Smooth muscle cell (in vitro differentiated cells): ENCODE measurements around the gene SLC39A11. TPM values are rescaled to one million over a fixed set of nuclear protein-coding genes. Genes with fewer than 3 reads are reported as not detected.

ENCODE experiments used
- DNase-seq: peaks from one replicate; lab custom pipeline; 2025; ENCODE audit not compliant: unreplicated experiment; lab: John Stamatoyannopoulos, UW
- H2AFZ ChIP-seq: fragments of 200-600 bp; sonication (generic); 2 replicates; pipeline ENCODE4 v1.6.0; 2016; ENCODE audit warnings: antibody characterized with exemption, low read depth, mild to moderate bottlenecking
- H3F3A ChIP-seq: fragments of 200-600 bp; sonication (generic); 2 replicates; pipeline ENCODE4 v1.6.0; 2017; ENCODE audit warnings: antibody characterized with exemption, low read depth
- H3K27ac ChIP-seq: fragments of 200-600 bp; sonication (generic); 2 replicates; pipeline ENCODE4 v1.5.1; 2016; ENCODE audit warnings: low read depth, mild to moderate bottlenecking
- H3K27me3 ChIP-seq: fragments of 200-600 bp; sonication (generic); 2 replicates; pipeline ENCODE4 v1.6.1; 2016; ENCODE audit warnings: low read depth, mild to moderate bottlenecking
- H3K36me3 ChIP-seq: fragments of 200-600 bp; sonication (generic); 2 replicates; pipeline ENCODE4 v1.5.1; 2016; ENCODE audit warnings: low read depth
- H3K4me1 ChIP-seq: fragments of 200-600 bp; sonication (generic); 2 replicates; pipeline ENCODE4 v1.5.1; 2016; ENCODE audit warnings: low read depth
- H3K4me2 ChIP-seq: fragments of 200-600 bp; sonication (generic); 2 replicates; pipeline ENCODE4 v1.6.0; 2016; ENCODE audit warnings: mild to moderate bottlenecking
- H3K4me3 ChIP-seq: fragments of 200-600 bp; sonication (generic); 2 replicates; pipeline ENCODE4 v1.5.1; 2016; ENCODE audit warnings: mild to moderate bottlenecking
- H3K79me2 ChIP-seq: fragments of 200-600 bp; sonication (generic); 2 replicates; pipeline ENCODE4 v1.6.0; 2016; ENCODE audit warnings: low read depth, mild to moderate bottlenecking
- H3K9ac ChIP-seq: fragments of 200-600 bp; sonication (generic); 2 replicates; pipeline ENCODE4 v1.6.0; 2016; ENCODE audit warnings: low read depth
- H3K9me3 ChIP-seq: fragments of 200-600 bp; sonication (generic); replicated peaks from 2 replicates; pipeline ENCODE4 v1.5.1; 2016; ENCODE audit warnings: low read depth
- H4K20me1 ChIP-seq: fragments of 200-600 bp; sonication (generic); 2 replicates; pipeline ENCODE4 v1.6.0; 2016; ENCODE audit warnings: low read depth
- CTCF ChIP-seq: fragments of 200-600 bp; sonication (generic); IDR thresholded peaks from 2 replicates; pipeline ENCODE4 v1.5.1; 2017; ENCODE audit warnings: borderline replicate concordance, mild to moderate bottlenecking, antibody characterized with exemption; ENCODE audit not compliant: insufficient read depth, poor library complexity, severe bottlenecking
- WGBS: methylation state at CpG from one replicate; pipeline ENCODE4 v1.1.7; 2016; ENCODE audit warnings: low lambda C conversion rate; 5-methylcytosine and 5-hydroxymethylcytosine counted together
- polyA plus RNA-seq: library from polyadenylated mRNA; unstranded; fragments of >200 nt; fragmentation: Nextera tagmentation; extraction: Ambion mirVana; gene quantifications from 2 replicates; pipeline ENCODE4 v1.2.1, GENCODE V29; 2016
- total RNA-seq: library from RNA; depleted of rRNA; stranded (reverse); fragments of >200 nt; gene quantifications from 2 replicates; pipeline ENCODE4 v1.2.3, GENCODE V29; 2014

The SLC39A11 gene
- total and polyA plus RNA-seq, 2 experiments from 2014 or later: 9.2 to 36.7 TPM

GRCh38 chr17:72884066-72884465, 208.4 kb downstream of the SLC39A11 start:
- H3K9me3 ChIP-seq: peaks cover 3% of the 10 kb centered on the region
- no peak overlapping the region for H3K9ac ChIP-seq
- no peaks in the 10 kb centered on the region for H3K36me3 ChIP-seq
- H4K20me1 ChIP-seq: no peaks in the 10 kb centered on the region
- H2AFZ ChIP-seq: no peak overlapping the region
- no peak overlapping the region for H3K27ac ChIP-seq
- no peak for TF ChIP-seq CTCF
- H3K4me3 ChIP-seq: no peak overlapping the region
- H3K4me2 ChIP-seq: no peak overlapping the region
- no peaks in the 10 kb centered on the region for H3K27me3 ChIP-seq
- H3F3A ChIP-seq: no peaks in the 10 kb centered on the region
- H3K79me2 ChIP-seq: no peaks in the 10 kb centered on the region
- H3K4me1 ChIP-seq: no peaks in the 10 kb centered on the region
- WGBS: 91% methylated on average over 2 of the region's 2 CpGs
- no peak for DNase-seq

GRCh38 chr17:72883351-72883750, 209.1 kb downstream of the SLC39A11 start:
- H3F3A ChIP-seq: no peaks in the 10 kb centered on the region
- TF ChIP-seq CTCF: no peak
- H3K27ac ChIP-seq: no peak overlapping the region
- DNase-seq: no peak
- peaks cover 3% of the 10 kb centered on the region for H3K9me3 ChIP-seq
- H3K36me3 ChIP-seq: no peaks in the 10 kb centered on the region
- H3K4me1 ChIP-seq: no peaks in the 10 kb centered on the region
- no peaks in the 10 kb centered on the region for H3K27me3 ChIP-seq
- 84% methylated on average over 5 of the region's 5 CpGs for WGBS
- H3K4me2 ChIP-seq: no peak overlapping the region
- no peak overlapping the region for H3K4me3 ChIP-seq
- no peak overlapping the region for H2AFZ ChIP-seq
- no peaks in the 10 kb centered on the region for H4K20me1 ChIP-seq
- H3K79me2 ChIP-seq: no peaks in the 10 kb centered on the region
- H3K9ac ChIP-seq: no peak overlapping the region

GRCh38 chr17:72882426-72882825, 210.1 kb downstream of the SLC39A11 start:
- WGBS: 90% methylated on average over 4 of the region's 4 CpGs
- H3K79me2 ChIP-seq: no peaks in the 10 kb centered on the region
- peaks cover 3% of the 10 kb centered on the region for H3K9me3 ChIP-seq
- H4K20me1 ChIP-seq: no peaks in the 10 kb centered on the region
- no peak overlapping the region for H3K27ac ChIP-seq
- no peaks in the 10 kb centered on the region for H3K27me3 ChIP-seq
- no peaks in the 10 kb centered on the region for H3F3A ChIP-seq
- H3K4me2 ChIP-seq: no peak overlapping the region
- no peaks in the 10 kb centered on the region for H3K36me3 ChIP-seq
- no peak for TF ChIP-seq CTCF
- no peak overlapping the region for H3K9ac ChIP-seq
- no peaks in the 10 kb centered on the region for H3K4me1 ChIP-seq
- H2AFZ ChIP-seq: no peak overlapping the region
- H3K4me3 ChIP-seq: no peak overlapping the region
- DNase-seq: no peak

GRCh38 chr17:72879877-72880276, 212.6 kb downstream of the SLC39A11 start:
- H3K9me3 ChIP-seq: peaks cover 9% of the 10 kb centered on the region
- no peaks in the 10 kb centered on the region for H3K36me3 ChIP-seq
- no peak overlapping the region for H3K9ac ChIP-seq
- H3K79me2 ChIP-seq: no peaks in the 10 kb centered on the region
- TF ChIP-seq CTCF: no peak
- no peak overlapping the region for H2AFZ ChIP-seq
- 91% methylated on average over 2 of the region's 2 CpGs for WGBS
- no peaks in the 10 kb centered on the region for H3F3A ChIP-seq
- H3K27me3 ChIP-seq: no peaks in the 10 kb centered on the region
- H3K4me1 ChIP-seq: no peaks in the 10 kb centered on the region
- H4K20me1 ChIP-seq: no peaks in the 10 kb centered on the region
- no peak overlapping the region for H3K27ac ChIP-seq
- no peak overlapping the region for H3K4me2 ChIP-seq
- no peak for DNase-seq
- H3K4me3 ChIP-seq: no peak overlapping the region
